ENCODE data around the gene ADGRF5.
"Not testable (repeated sequence)": the region's sequence is repeated elsewhere in the genome, so short reads cannot be mapped to it uniquely, and the experiment has no call there.

ADGRF5 gene

GRCh38 chr6:46895930-46896329, 25.8 kb downstream of the ADGRF5 start:
- DNase-seq (ENCODE audit: extremely low read depth in 1 of 2, low read depth in 1 of 2): no peak

GRCh38 chr6:46894433-46894832, 27.3 kb downstream of the ADGRF5 start:
- DNase-seq (ENCODE audit: extremely low read depth in 1 of 2, low read depth in 1 of 2): no peak

- DNase-seq (ENCODE audit: extremely low read depth in 1 of 2, low read depth in 1 of 2): no peak
Observed at GRCh38 chr6:46893648-46894047, 28.1 kb downstream of the ADGRF5 start.

GRCh38 chr6:46891252-46891795, 30.4 kb downstream of the ADGRF5 start:
- no peak for DNase-seq (ENCODE audit: extremely low read depth in 1 of 2, low read depth in 1 of 2)

- DNase-seq (ENCODE audit: extremely low read depth in 1 of 2, low read depth in 1 of 2): no peak
Observed at GRCh38 chr6:46888578-46888977, 33.2 kb downstream of the ADGRF5 start.

- no peak for DNase-seq (ENCODE audit: extremely low read depth in 1 of 2, low read depth in 1 of 2)
Observed at GRCh38 chr6:46888031-46888430, 33.7 kb downstream of the ADGRF5 start.

DNA sequence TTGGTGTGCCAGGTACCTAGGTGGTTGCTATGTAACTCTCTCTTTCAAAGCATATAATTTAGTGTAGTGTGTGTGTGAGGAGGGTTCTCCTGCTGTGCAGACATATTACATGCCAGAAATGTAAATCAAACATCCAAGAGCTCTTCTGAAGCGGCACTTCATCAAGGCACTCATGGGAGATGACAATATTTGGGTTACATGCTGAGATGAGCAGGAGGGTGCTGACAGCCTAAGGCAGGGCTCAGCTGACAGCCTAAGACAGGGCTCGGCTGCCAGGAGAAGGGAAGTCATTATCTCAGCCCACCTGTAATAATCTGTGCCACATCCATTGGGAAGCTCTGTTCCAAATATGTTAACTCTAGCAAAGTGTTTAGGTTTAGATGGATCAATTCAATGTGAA, 39.1 kb downstream of the ADGRF5 start:
- DNase-seq (ENCODE audit: extremely low read depth in 1 of 2, low read depth in 1 of 2): no peak

DNA sequence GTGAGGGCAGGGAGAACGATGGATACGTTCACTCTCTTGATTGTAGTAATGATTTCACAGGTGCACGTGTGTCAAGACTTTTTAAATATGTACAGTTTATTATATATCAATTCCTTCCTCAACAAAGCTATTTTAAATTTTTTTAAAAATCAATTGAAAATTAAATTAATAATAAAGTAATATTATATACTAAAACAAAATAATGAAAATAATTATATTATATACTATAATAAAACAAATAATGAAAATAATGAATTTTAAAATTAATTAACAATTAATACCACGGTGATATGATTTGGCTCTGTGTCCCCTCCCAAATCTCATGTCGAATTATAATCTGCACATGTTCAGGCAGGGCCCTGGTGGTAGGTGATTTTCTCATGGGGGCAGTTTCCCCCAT, 42.7 kb downstream of the ADGRF5 start:
- DNase-seq (ENCODE audit: extremely low read depth in 1 of 2, low read depth in 1 of 2): no peak

DNA sequence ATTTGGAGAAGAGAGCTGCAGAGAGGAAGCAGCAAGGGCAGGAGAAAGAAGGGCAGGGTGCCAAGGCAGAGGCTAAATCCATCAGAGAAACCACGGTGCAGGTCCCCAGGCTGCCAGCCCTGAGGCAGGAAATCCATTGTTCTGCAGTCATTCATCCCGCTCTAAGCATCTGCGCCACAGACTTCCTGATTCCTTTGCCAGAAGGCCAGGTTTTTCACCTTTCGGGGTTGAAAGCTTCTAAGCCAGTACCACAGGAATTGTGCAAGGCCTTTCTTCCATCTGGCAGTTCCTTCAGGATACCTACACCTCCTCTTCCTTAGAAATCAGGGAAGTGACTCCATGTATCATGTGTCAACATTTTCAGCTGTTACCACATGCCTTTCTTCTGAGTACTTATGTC, 45.6 kb downstream of the ADGRF5 start:
- DNase-seq (ENCODE audit: extremely low read depth in 1 of 2, low read depth in 1 of 2): no peak

DNA sequence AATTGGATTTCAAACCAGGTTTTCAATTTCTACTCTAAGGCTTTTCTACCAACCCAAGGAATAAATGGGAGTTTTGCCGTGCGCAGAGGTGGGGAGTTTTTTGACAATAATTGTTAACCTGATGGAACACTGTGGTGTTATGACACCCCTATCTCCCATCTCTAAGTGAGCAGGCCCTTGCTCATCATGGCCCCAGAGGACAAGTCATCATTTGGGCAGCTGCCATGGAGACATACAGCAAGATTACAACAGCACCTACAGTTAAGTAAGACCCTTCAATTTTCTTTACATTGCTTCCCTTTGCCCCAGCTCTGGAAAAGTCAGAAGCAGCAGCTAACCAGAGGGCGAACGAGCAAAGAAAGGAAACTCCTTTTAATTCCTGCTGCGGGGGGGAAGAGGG, 54.3 kb downstream of the ADGRF5 start:
- DNase-seq (ENCODE audit: extremely low read depth in 1 of 2, low read depth in 1 of 2): no peak

GRCh38 chr6:46865221-46865620, 56.5 kb downstream of the ADGRF5 start:
- no peak for DNase-seq (ENCODE audit: extremely low read depth in 1 of 2, low read depth in 1 of 2)

GRCh38 chr6:46863791-46864190, 57.9 kb downstream of the ADGRF5 start:
- no peak for DNase-seq (ENCODE audit: extremely low read depth in 1 of 2, low read depth in 1 of 2)

GRCh38 chr6:46862381-46862780, 59.4 kb downstream of the ADGRF5 start:
- no peak for DNase-seq (ENCODE audit: extremely low read depth in 1 of 2, low read depth in 1 of 2)

- DNase-seq (ENCODE audit: extremely low read depth in 1 of 2, low read depth in 1 of 2): not testable (repeated sequence)
Observed at GRCh38 chr6:46855966-46856365, 65.8 kb downstream of the ADGRF5 start.

DNA sequence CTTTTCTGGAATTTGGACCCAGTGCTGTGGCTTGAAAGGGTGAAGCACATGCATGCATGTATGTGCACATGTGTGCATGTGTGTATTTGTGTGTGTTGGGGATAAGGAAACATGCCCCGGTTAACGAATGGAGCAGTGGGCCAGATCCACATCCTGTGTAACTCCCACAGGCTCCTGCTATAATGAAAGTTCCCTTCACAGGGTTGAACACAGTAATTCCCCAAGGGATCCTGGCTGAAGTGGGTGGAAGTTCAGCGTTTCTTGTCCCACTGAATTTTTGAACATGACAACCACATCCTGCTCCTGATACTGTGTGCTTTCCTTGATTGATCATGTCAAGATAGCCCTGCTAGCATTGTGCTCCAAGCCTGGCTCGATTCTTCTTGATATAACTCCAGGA, 70.2 kb downstream of the ADGRF5 start:
- DNase-seq (ENCODE audit: extremely low read depth in 1 of 2, low read depth in 1 of 2): not testable (repeated sequence)

DNA sequence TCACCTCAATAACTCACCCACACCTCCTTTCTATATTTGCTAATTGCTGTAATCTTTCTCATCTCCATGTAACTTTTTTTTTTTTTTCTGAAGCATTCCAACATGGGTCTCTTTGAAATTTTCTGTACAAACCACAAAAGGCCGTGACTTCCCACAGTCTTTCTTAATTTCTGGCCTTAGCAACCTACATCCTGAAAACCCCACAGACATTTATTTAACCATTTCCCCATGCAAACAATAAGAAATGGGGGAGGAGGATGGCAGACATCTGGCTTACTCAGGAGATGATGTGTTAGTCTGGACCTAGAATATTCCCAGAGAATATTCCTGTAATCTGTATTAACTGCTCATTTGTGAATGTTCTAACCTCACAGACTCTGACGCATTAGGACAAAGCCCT, 70.9 kb downstream of the ADGRF5 start:
- DNase-seq (ENCODE audit: extremely low read depth in 1 of 2, low read depth in 1 of 2): no peak

DNA sequence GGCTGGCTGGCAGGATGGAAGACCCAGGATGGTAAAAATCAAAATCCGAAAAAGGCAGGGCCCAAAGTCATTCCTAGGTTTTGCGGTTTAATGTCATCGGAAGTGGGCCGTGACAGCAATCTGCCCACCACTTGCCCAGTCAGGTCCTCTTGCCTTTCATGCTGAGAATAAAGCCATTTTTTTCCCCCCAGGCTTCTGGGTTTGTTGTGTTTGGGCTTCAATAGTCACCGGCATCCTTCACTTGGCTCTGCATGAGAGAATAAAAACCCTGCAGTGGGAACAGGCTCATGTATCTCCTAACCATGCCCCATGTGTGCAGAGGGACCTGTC, 72.4 kb downstream of the ADGRF5 start:
- no peak for DNase-seq (ENCODE audit: extremely low read depth in 1 of 2, low read depth in 1 of 2)

DNA sequence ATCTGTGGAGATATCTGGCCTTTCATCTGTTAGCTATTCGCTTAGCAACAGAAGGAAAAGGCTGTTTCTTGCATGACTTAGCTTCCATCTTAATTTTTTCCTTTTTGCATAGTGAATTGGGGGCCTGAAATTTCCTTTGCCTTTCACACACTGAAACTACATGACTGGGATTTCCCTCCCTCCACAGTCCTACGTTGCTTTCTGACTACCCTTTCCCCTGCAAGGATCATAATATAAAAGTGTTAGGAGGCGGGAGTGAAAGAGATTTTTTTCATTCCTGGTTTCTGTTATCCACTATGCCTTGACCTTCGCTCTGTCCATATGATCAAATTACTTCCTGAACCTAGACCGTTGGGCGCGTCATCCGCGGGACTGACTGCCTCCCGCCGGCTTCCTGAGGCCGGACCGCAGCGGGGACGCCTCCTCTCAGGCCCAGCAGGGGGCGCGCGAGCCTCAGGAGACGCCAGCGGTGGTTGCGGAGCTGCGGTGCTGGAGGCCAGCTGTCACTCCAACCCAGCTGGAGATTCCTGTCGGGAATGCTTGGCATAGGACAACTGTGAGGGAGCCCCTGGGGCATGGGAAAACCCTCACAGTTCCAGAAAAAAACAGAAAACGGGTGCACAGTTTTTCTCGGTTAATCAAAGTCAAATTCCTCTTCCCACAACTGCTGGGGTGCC, 72.9 kb downstream of the ADGRF5 start:
- peak in 1 of 2 donors; percentile 41 for DNase-seq (ENCODE audit: extremely low read depth in 1 of 2, low read depth in 1 of 2)

DNA sequence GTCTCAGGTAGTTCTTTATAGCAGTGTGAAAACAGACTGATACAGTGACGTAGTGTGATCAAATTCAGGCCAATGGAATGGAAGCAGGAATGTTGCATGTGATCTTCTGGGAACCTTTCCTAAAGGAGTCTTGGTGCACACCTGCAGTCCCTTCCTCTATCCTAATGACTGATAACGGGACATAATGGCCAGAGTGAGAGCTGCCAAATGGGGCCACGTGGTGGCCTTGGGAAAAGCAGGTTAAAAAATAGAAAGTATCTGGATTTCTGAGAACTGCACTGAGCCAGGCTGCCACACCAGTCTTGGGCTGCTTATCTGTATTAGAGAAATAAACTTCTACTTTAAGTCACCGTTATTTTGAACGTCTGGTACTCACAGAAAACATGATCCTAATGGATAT, 76.6 kb downstream of the ADGRF5 start:
- no peak for DNase-seq (ENCODE audit: extremely low read depth in 1 of 2, low read depth in 1 of 2)

GRCh38 chr6:46842252-46842846, 79.4 kb downstream of the ADGRF5 start:
- not testable (repeated sequence) for DNase-seq (ENCODE audit: extremely low read depth in 1 of 2, low read depth in 1 of 2)

GRCh38 chr6:46838033-46838432, 83.7 kb downstream of the ADGRF5 start:
- DNase-seq (ENCODE audit: extremely low read depth in 1 of 2, low read depth in 1 of 2): no peak

DNA sequence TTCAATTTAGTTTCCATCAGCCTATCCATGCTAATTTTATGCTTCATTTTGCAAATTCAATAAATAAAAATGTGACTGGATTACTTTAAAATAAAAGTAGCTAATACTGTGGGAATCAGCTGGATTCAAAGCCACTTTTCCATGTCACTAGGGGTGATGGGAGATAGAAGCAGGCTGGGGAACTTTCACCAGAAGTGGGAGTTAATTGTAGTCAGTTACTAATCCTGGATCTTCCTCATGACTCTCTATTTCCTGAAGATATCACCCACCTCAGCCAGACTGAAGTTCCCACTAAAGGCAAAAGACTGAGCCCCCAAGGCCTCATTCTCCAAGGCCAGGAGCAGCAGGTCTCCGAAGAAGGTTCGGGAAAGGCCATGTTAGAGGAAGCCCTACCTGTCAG, 86.7 kb downstream of the ADGRF5 start:
- DNase-seq (ENCODE audit: extremely low read depth in 1 of 2, low read depth in 1 of 2): not testable (repeated sequence)

Data from activated CD8-positive, alpha-beta memory T cell treated with anti-CD3 and anti-CD28 coated beads for 1 hour (primary cell).